Measurements from ENCODE around the gene PCK2. TPM values are rescaled to one million over a fixed set of nuclear protein-coding genes. Genes with fewer than 3 reads are reported as not detected.

The PCK2 gene
- total and polyA plus RNA-seq, 2 of the 13 experiments (the other 11 are each of a cell fraction or from before 2014, with no cell fraction given), result 129 to 272 TPM

- no peak for TF ChIP-seq GABPB1 (CRISPR knock-in tag; IDR thresholded peaks at IDR 0.05)
Observed at GRCh38 chr14:24139272-24139934, 45.3 kb downstream of the PCK2 start (continued).

- ChIA-PET POLR2A (interaction anchor here (0.6 to 22.7 kb wide), 47 partner anchors 9 to 1134 kb away, joined by 3 to 977 read pairs (median 5); partner anchors contain the start of genes ACIN1, C14orf119, CHMP4A and CIDEB), CTCF (ENCODE audit: low intra/inter-chr PET ratio, low total read pairs) (interaction anchor here (1.0 kb wide), 1 partner anchor 33 kb away, joined by 3 read pairs; no protein-coding TSS in a partner anchor)
- peak within 1 kb of the TSS; percentile 21 for H2AFZ ChIP-seq (ENCODE audit: low read length)
- peak within 1 kb of the TSS; percentile 86 for H3K27ac ChIP-seq (ENCODE audit: extremely low read length, insufficient read depth, low read length)
- peak; percentile 100 for DNase-seq (ENCODE audit: low spot score)
- H3K9ac ChIP-seq (ENCODE audit: insufficient read depth, low read depth, low read length), result peak within 1 kb of the TSS; percentile 93
- H3K27me3 ChIP-seq (ENCODE audit: control insufficient read depth in 1 of 2, insufficient read depth in 2 of 2, low read length in 2 of 2), result peaks cover 0 to 3% of the 10 kb centered on the region in 2 experiments; a peak in 1 of 5 replicates
- in situ Hi-C loops (cut with HindIII; ENCODE audit: extremely low pct_ligation_motif_present, low pct_unique_long_range_greater_than_20kb), result loop anchor here (25.0 kb wide), 1 partner anchor 829 kb away; the partner anchor contains the start of genes BCL2L2, PABPN1 and PPP1R3E
- H3K79me2 ChIP-seq (ENCODE audit: insufficient read depth, low read length), result peaks cover 60% of the 10 kb centered on the region
- intact Hi-C loops (cut with micrococcal nuclease; ENCODE audit: unreplicated experiment), result loop anchor here (1.0 to 2.0 kb wide), 5 partner anchors 20 to 158 kb away; partner anchors contain the start of genes CHMP4A, DHRS1, IRF9 and NOP9
- peak within 1 kb of the TSS; percentile 94 for H3K4me2 ChIP-seq (ENCODE audit: low read depth, low read length)
- peaks cover 77% of the 10 kb centered on the region for H3K4me1 ChIP-seq (ENCODE audit: insufficient read depth, low read length)
- peak; percentile 88 for ATAC-seq
- peak; percentile 100 for FAIRE-seq
- peaks cover 25 to 48% of the 10 kb centered on the region in 2 experiments for H3K36me3 ChIP-seq (replicated peaks in 1 of 2; ENCODE audit: control insufficient read depth in 1 of 2, insufficient read depth in 2 of 2, low read length in 2 of 2)
- peak within 1 kb of the TSS; percentile 83 to 99 (median 95) for H3K4me3 ChIP-seq (replicated peaks in 1 of 3; ENCODE audit: insufficient read depth in 1 of 3, low read depth in 2 of 3, low read length in 3 of 3)
- TSS peak; percentile 50 for BruUV-seq (replicated peaks)
- WGBS (ENCODE audit: low lambda C conversion rate), result 1% methylated on average over 62 of the region's 65 CpGs
- no peaks in the 10 kb centered on the region for H3K9me3 ChIP-seq (ENCODE audit: low read length)
- peaks cover 11% of the 10 kb centered on the region for H4K20me1 ChIP-seq (ENCODE audit: insufficient read depth, low read length)
- TF ChIP-seq AHR (CRISPR knock-in tag; IDR thresholded peaks at IDR 0.05) (peak; percentile 89; the same call in 1 of the 2 replicates), ZNF616 (CRISPR knock-in tag; IDR thresholded peaks at IDR 0.05; ENCODE audit: low read depth) (no peak; the same call in none of the 2 replicates), RBAK (CRISPR knock-in tag; IDR thresholded peaks at IDR 0.05) (peak; percentile 63; the same call in 1 of the 2 replicates), KMT2A (CRISPR knock-in tag; IDR thresholded peaks at IDR 0.05) (peak; percentile 70), ZNF256 (CRISPR knock-in tag; conservative IDR thresholded peaks at IDR 0.05) (peak; percentile 94), SRSF4 (IDR thresholded peaks at IDR 0.05; ENCODE audit: low read depth, low read length, poor library complexity, severe bottlenecking) (no peak), ZNF790 (CRISPR knock-in tag; IDR thresholded peaks at IDR 0.05; ENCODE audit: borderline replicate concordance) (no peak), NFRKB (IDR thresholded peaks at IDR 0.05) (no peak), SATB2 (CRISPR knock-in tag; IDR thresholded peaks at IDR 0.05) (peak; percentile 84; the same call in 1 of the 2 replicates), TBX3 (IDR thresholded peaks at IDR 0.05; ENCODE audit: borderline replicate concordance) (0 out of 2 replicates have a peak, but pooled peaks have one; percentile 18), ZNF33A (CRISPR knock-in tag; IDR thresholded peaks at IDR 0.05; ENCODE audit: borderline replicate concordance) (no peak), ZGPAT (CRISPR knock-in tag; IDR thresholded peaks at IDR 0.05) (peak; percentile 95), ZSCAN9 (CRISPR knock-in tag; IDR thresholded peaks at IDR 0.05; ENCODE audit: borderline replicate concordance) (peak; percentile 69; the same call in 1 of the 2 replicates), KDM3A (CRISPR knock-in tag; IDR thresholded peaks at IDR 0.05; ENCODE audit: low read depth) (peak; percentile 91), ZNF335 (CRISPR knock-in tag; IDR thresholded peaks at IDR 0.05) (peak; percentile 92; the same call in 1 of the 2 replicates), NCOA2 (CRISPR knock-in tag; IDR thresholded peaks at IDR 0.05) (peak; percentile 54), NFYC (CRISPR knock-in tag; IDR thresholded peaks at IDR 0.05) (peak; percentile 99)
- TF ChIP-seq, protein P1, sequence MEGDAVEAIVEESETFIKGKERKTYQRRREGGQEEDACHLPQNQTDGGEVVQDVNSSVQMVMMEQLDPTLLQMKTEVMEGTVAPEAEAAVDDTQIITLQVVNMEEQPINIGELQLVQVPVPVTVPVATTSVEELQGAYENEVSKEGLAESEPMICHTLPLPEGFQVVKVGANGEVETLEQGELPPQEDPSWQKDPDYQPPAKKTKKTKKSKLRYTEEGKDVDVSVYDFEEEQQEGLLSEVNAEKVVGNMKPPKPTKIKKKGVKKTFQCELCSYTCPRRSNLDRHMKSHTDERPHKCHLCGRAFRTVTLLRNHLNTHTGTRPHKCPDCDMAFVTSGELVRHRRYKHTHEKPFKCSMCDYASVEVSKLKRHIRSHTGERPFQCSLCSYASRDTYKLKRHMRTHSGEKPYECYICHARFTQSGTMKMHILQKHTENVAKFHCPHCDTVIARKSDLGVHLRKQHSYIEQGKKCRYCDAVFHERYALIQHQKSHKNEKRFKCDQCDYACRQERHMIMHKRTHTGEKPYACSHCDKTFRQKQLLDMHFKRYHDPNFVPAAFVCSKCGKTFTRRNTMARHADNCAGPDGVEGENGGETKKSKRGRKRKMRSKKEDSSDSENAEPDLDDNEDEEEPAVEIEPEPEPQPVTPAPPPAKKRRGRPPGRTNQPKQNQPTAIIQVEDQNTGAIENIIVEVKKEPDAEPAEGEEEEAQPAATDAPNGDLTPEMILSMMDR (CRISPR knock-in tag; IDR thresholded peaks at IDR 0.05), result peak; percentile 53
Observed at GRCh38 chr14:24141097-24141880, 47.2 kb downstream of the PCK2 start, which contains the start of gene EMC9. Gene EMC9, minus strand, starts transcription at chr14:24141591. Its CDS starts 287 bp downstream, at chr14:24141304.
